PC-3 (cell line): ENCODE measurements around the gene ABHD11. TPM values are rescaled to one million over a fixed set of nuclear protein-coding genes. Genes with fewer than 3 reads are reported as not detected.

Experiments
- ATAC-seq: fragments of 200-7000 bp; cut with Tn5 transposase; 2 replicates; pipeline ENCODE4 v1.9.1; 2020; ENCODE audit warnings: mild to moderate bottlenecking, moderate library complexity
- BruUV-seq: library from RNA; stranded (reverse); fragments of 400-500 nt; replicated peaks from 2 replicates; lab custom pipeline; 2021; lab: Mats Ljungman, UMichigan
- CTCF ChIA-PET: fragments of 300-600 bp; sonication (Branson Sonifier 250); formaldehyde crosslinking; loops from one replicate; lab custom pipeline; 2022; ENCODE audit warnings: antibody characterized with exemption; lab: Charles Lee
- POLR2A ChIA-PET: fragments of 300-600 bp; sonication (Branson Sonifier 250); formaldehyde crosslinking; loops from one replicate; lab custom pipeline; 2022; ENCODE audit warnings: antibody characterized with exemption; ENCODE audit not compliant: unreplicated experiment; lab: Charles Lee
- DNase-seq: peaks from one replicate; pipeline ENCODE4 v3.0.0-alpha.2; 2015
- H2AFZ ChIP-seq: fragments of 300-600 bp; sonication (generic); 2 replicates; pipeline ENCODE4 v1.6.0; 2016; ENCODE audit warnings: antibody characterized with exemption, low read length
- H3F3A ChIP-seq: fragments of 300-600 bp; sonication (generic); one replicate; pipeline ENCODE4 v1.6.0; 2017; ENCODE audit warnings: antibody characterized with exemption, low read length, control low read depth, mild to moderate bottlenecking; ENCODE audit not compliant: unreplicated experiment
- H3K27ac ChIP-seq: fragments of 300-600 bp; sonication (generic); 2 replicates; pipeline ENCODE4 v1.5.1; 2016; ENCODE audit warnings: mild to moderate bottlenecking, low read length
- H3K27me3 ChIP-seq: fragments of 300-600 bp; sonication (generic); 2 replicates; pipeline ENCODE4 v1.6.1; 2016; ENCODE audit warnings: low read length, mixed read lengths
- H3K36me3 ChIP-seq: fragments of 300-600 bp; sonication (generic); 2 replicates; pipeline ENCODE4 v1.6.1; 2016; ENCODE audit warnings: low read depth, mixed run types, low read length, mixed read lengths
- H3K4me1 ChIP-seq: fragments of 300-600 bp; sonication (generic); 2 replicates; pipeline ENCODE4 v1.5.1; 2016; ENCODE audit warnings: low read length; ENCODE audit not compliant: insufficient read depth
- H3K4me2 ChIP-seq: fragments of 300-600 bp; sonication (generic); 2 replicates; pipeline ENCODE4 v1.6.0; 2016; ENCODE audit warnings: low read length
- H3K4me3 ChIP-seq: fragments of 300-600 bp; sonication (generic); 2 replicates; pipeline ENCODE4 v1.5.1; 2016; ENCODE audit warnings: mild to moderate bottlenecking, low read length, mixed read lengths
- H3K79me2 ChIP-seq: fragments of 300-600 bp; sonication (generic); 2 replicates; pipeline ENCODE4 v1.6.1; 2017; ENCODE audit warnings: low read length, mixed read lengths
- H3K9ac ChIP-seq: fragments of 300-600 bp; sonication (generic); 2 replicates; pipeline ENCODE4 v1.6.0; 2016; ENCODE audit warnings: mild to moderate bottlenecking, low read length
- H3K9me2 ChIP-seq: fragments of 300-600 bp; sonication (generic); replicated peaks from 2 replicates; pipeline ENCODE4 v1.6.1; 2016; ENCODE audit warnings: mixed run types, low read length, mixed read lengths
- H3K9me3 ChIP-seq: fragments of 300-600 bp; sonication (generic); 2 replicates; pipeline ENCODE4 v1.6.1; 2016; ENCODE audit warnings: low read length, mixed read lengths
- H4K20me1 ChIP-seq: fragments of 300-600 bp; sonication (generic); 2 replicates; pipeline ENCODE4 v1.6.1; 2016; ENCODE audit warnings: low read length, mixed read lengths
- CTCF ChIP-seq: fragments of 300-600 bp; sonication (generic); conservative IDR thresholded peaks from 2 replicates; pipeline ENCODE4 v1.5.1; 2017; ENCODE audit warnings: antibody characterized with exemption, low read depth, mild to moderate bottlenecking, low read length
- EZH2 ChIP-seq: fragments of 300-600 bp; sonication (generic); IDR thresholded peaks from one replicate; pipeline ENCODE4 v1.6.1; 2017; ENCODE audit warnings: antibody characterized with exemption, mild to moderate bottlenecking, low read length; ENCODE audit not compliant: unreplicated experiment
- EZH2phosphoT487 ChIP-seq: fragments of 300-600 bp; sonication (generic); IDR thresholded peaks from 2 replicates; pipeline ENCODE4 v1.6.1; 2018; ENCODE audit warnings: mild to moderate bottlenecking, antibody characterized with exemption, low read length, borderline replicate concordance
- intact Hi-C: fragments of 100-400 bp; cut with micrococcal nuclease; formaldehyde crosslinking; loops from 2 replicates; pipeline ENCODE4 v1.9.0; 2023
- total RNA-seq: library from RNA; depleted of rRNA; stranded (reverse); fragments of >200 nt; gene quantifications from 2 replicates; pipeline ENCODE4 v1.2.3, GENCODE V29; 2014

The ABHD11 gene
- total RNA-seq, 1 experiment from 2014 or later, result 41.4 TPM

GRCh38 chr7:73742753-73743641 lies 4.4 kb upstream of the ABHD11 start:
- no peak overlapping the region for H2AFZ ChIP-seq
- peaks cover 22% of the 10 kb centered on the region for H3K4me1 ChIP-seq
- 0 out of 2 replicates have a peak overlapping the region, but pooled peaks have one; percentile 12 for H3K4me2 ChIP-seq
- intact Hi-C loops, result no loop called here
- no peaks in the 10 kb centered on the region for H3K36me3 ChIP-seq
- TF ChIP-seq EZH2 (no peak), CTCF (no peak), EZH2phosphoT487 (no peak)
- BruUV-seq, result no TSS peak
- peak overlapping the region; percentile 59 for H3K27ac ChIP-seq
- peaks cover 10% of the 10 kb centered on the region for H3K79me2 ChIP-seq
- no peaks in the 10 kb centered on the region for H3K9me2 ChIP-seq
- no peaks in the 10 kb centered on the region for H3F3A ChIP-seq
- no peaks in the 10 kb centered on the region for H4K20me1 ChIP-seq
- H3K27me3 ChIP-seq, result no peaks in the 10 kb centered on the region
- DNase-seq, result peak; percentile 48
- H3K9ac ChIP-seq, result peak overlapping the region; percentile 33
- no peak overlapping the region for H3K4me3 ChIP-seq
- ChIA-PET POLR2A (interaction anchor here (0.6 kb wide), 1 partner anchor 107 kb away, joined by 4 read pairs; no protein-coding TSS in a partner anchor), CTCF (no interaction called here)
- H3K9me3 ChIP-seq, result no peaks in the 10 kb centered on the region
- no peak for ATAC-seq

GRCh38 chr7:73742338-73742752 lies 3.7 kb upstream of the ABHD11 start:
- Histone ChIP-seq H3K4me1 (peaks cover 28% of the 10 kb centered on the region), H3K4me3 (no peak overlapping the region), H3K79me2 (peaks cover 17% of the 10 kb centered on the region), H3K9ac (peak overlapping the region; percentile 33), H3F3A (no peaks in the 10 kb centered on the region), H3K9me3 (no peaks in the 10 kb centered on the region), H3K27ac (peak overlapping the region; percentile 45), H4K20me1 (peaks cover 6% of the 10 kb centered on the region; the same call in 1 of the 2 replicates), H3K27me3 (no peaks in the 10 kb centered on the region), H3K4me2 (0 out of 2 replicates have a peak overlapping the region, but pooled peaks have one; percentile 12), H3K36me3 (peaks cover 2% of the 10 kb centered on the region; the same call in 1 of the 2 replicates), H3K9me2 (no peaks in the 10 kb centered on the region), H2AFZ (no peak overlapping the region)
- TF ChIP-seq EZH2phosphoT487 (no peak), CTCF (no peak), EZH2 (no peak)
- DNase-seq (no peak), ATAC-seq (no peak)
- no TSS peak for BruUV-seq
- CTCF ChIA-PET, result no interaction called here
- POLR2A ChIA-PET, result no interaction called here
- intact Hi-C loops, result no loop called here
